ENCODE results near the gene LFNG. TPM values are rescaled to one million over a fixed set of nuclear protein-coding genes. Genes with fewer than 3 reads are reported as not detected.

Gene LFNG
- total RNA-seq, 1 experiment from 2014 or later, result 38.1 TPM

DNA sequence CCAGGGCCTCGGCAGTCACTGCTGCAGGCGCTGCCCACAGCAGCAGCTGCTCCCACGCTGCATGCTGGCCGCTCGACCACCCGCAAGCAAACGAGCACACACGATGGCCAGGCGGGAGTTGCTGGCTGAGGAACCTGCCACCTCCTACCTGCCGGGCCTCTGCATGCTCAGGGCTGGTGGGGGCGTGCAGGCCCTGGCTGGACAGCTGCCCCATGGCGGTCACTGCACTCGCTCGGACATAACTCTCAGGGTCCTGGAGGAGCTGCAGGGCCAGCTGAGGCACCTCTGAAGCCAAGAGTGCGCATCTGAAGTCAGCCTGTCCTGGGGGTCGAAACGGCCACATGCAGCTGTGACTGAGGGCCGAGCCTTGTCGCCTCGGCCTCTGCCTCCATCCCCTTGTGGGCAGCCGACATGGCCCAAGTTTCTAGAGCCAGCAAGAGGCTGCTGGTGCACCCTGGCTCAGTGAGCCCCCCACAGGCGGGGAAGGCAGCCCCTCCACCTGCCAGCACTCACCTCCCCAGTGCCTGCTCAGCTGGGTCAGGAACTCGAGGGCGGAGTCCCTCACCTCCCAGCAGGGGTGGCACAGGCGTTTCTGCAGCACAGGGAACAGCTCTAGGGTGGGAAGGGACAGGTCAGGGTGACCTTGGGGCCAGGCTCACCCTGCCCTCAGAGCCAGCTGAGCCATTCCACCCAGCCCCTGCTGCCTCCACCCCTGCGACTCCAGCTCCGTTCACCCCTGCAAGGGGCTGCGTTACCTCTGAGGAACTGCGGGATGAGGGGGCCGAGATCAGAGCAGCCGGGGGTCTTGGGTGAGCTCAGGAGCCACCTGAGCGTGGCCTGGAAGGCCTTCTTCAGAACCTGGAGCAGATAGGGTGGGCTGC lies 19.7 kb downstream of the LFNG start:
- DNase-seq (ENCODE audit: low read depth, low spot score), result no peak
- CTCF ChIA-PET, result no interaction called here
- POLR2A ChIA-PET, result no interaction called here
- in situ Hi-C loops (cut with HindIII; ENCODE audit: low pct_unique_long_range_greater_than_20kb, low sequenced_read_pairs), result no loop called here
- intact Hi-C loops (cut with micrococcal nuclease; ENCODE audit: unreplicated experiment), result no loop called here
- H3K27ac ChIP-seq (ENCODE audit: low read length), result no peak overlapping the region
- no peak overlapping the region for H3K4me3 ChIP-seq (ENCODE audit: low read depth in 2 of 2, low read length in 2 of 2)
- peaks cover 3% of the 10 kb centered on the region; the same call in 1 of the 2 replicates for H3K36me3 ChIP-seq (ENCODE audit: control insufficient read depth, insufficient read depth, low read length)
- BruUV-seq (replicated peaks), result no TSS peak
- H3K9me3 ChIP-seq (ENCODE audit: control insufficient read depth, insufficient read depth, low read depth, low read length), result no peaks in the 10 kb centered on the region
- TF ChIP-seq SIN3A (IDR thresholded peaks at IDR 0.05; ENCODE audit: borderline replicate concordance, insufficient read depth, low read depth, low read length), result no peak
- TF ChIP-seq, protein P1, sequence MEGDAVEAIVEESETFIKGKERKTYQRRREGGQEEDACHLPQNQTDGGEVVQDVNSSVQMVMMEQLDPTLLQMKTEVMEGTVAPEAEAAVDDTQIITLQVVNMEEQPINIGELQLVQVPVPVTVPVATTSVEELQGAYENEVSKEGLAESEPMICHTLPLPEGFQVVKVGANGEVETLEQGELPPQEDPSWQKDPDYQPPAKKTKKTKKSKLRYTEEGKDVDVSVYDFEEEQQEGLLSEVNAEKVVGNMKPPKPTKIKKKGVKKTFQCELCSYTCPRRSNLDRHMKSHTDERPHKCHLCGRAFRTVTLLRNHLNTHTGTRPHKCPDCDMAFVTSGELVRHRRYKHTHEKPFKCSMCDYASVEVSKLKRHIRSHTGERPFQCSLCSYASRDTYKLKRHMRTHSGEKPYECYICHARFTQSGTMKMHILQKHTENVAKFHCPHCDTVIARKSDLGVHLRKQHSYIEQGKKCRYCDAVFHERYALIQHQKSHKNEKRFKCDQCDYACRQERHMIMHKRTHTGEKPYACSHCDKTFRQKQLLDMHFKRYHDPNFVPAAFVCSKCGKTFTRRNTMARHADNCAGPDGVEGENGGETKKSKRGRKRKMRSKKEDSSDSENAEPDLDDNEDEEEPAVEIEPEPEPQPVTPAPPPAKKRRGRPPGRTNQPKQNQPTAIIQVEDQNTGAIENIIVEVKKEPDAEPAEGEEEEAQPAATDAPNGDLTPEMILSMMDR (IDR thresholded peaks at IDR 0.05), result no peak
- no peak for ATAC-seq
- H3K27me3 ChIP-seq (ENCODE audit: control insufficient read depth, insufficient read depth, low read length), result no peaks in the 10 kb centered on the region
- H3K4me1 ChIP-seq (ENCODE audit: control insufficient read depth, insufficient read depth, low read length), result no peaks in the 10 kb centered on the region

DNA sequence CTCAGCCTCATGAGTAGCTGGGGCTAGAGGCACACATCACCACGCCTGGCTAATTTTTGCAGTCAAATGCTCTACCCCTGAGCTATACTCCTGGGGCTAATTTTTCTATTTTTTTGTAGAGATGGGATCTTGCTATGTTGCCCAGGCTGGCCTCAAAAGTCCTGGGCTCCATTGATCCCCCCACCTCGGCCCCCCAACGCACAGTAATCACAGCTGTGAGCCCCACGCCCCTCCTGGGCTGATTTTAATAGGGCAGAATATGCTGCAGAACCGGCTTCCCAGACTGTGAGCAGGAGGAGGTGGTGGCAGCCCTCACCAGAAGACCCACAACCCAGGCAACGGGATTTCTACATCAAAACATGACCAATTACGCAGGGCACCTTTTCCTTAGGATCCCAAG lies 20.6 kb downstream of the LFNG start:
- POLR2A ChIA-PET, result no interaction called here
- no peak for DNase-seq (ENCODE audit: low read depth, low spot score)
- in situ Hi-C loops (cut with HindIII; ENCODE audit: low pct_unique_long_range_greater_than_20kb, low sequenced_read_pairs), result no loop called here

More for the DNA sequence above, 20.6 kb downstream of the LFNG start:
- no peaks in the 10 kb centered on the region for H3K9me3 ChIP-seq (ENCODE audit: control insufficient read depth, insufficient read depth, low read depth, low read length)
- intact Hi-C loops (cut with micrococcal nuclease; ENCODE audit: unreplicated experiment), result no loop called here
- ATAC-seq, result no peak
- no peak overlapping the region for H3K27ac ChIP-seq (ENCODE audit: low read length)
- no peaks in the 10 kb centered on the region for H3K4me1 ChIP-seq (ENCODE audit: control insufficient read depth, insufficient read depth, low read length)
- no peak for TF ChIP-seq SIN3A (IDR thresholded peaks at IDR 0.05; ENCODE audit: borderline replicate concordance, insufficient read depth, low read depth, low read length)
- TF ChIP-seq, protein P2, sequence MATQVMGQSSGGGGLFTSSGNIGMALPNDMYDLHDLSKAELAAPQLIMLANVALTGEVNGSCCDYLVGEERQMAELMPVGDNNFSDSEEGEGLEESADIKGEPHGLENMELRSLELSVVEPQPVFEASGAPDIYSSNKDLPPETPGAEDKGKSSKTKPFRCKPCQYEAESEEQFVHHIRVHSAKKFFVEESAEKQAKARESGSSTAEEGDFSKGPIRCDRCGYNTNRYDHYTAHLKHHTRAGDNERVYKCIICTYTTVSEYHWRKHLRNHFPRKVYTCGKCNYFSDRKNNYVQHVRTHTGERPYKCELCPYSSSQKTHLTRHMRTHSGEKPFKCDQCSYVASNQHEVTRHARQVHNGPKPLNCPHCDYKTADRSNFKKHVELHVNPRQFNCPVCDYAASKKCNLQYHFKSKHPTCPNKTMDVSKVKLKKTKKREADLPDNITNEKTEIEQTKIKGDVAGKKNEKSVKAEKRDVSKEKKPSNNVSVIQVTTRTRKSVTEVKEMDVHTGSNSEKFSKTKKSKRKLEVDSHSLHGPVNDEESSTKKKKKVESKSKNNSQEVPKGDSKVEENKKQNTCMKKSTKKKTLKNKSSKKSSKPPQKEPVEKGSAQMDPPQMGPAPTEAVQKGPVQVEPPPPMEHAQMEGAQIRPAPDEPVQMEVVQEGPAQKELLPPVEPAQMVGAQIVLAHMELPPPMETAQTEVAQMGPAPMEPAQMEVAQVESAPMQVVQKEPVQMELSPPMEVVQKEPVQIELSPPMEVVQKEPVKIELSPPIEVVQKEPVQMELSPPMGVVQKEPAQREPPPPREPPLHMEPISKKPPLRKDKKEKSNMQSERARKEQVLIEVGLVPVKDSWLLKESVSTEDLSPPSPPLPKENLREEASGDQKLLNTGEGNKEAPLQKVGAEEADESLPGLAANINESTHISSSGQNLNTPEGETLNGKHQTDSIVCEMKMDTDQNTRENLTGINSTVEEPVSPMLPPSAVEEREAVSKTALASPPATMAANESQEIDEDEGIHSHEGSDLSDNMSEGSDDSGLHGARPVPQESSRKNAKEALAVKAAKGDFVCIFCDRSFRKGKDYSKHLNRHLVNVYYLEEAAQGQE (IDR thresholded peaks at IDR 0.05; ENCODE audit: insufficient read depth in 1 of 2, low read depth in 2 of 2, low read length in 1 of 2), result no peak
- no peak for TF ChIP-seq TCF7L2 (IDR thresholded peaks at IDR 0.05; ENCODE audit: low read depth, low read length)
- TF ChIP-seq, protein P1 (IDR thresholded peaks at IDR 0.05), result no peak
- no peak for TF ChIP-seq POLR2AphosphoS5 (IDR thresholded peaks at IDR 0.05; ENCODE audit: low read depth, low read length)
- CTCF ChIA-PET, result no interaction called here
- TSS peak; percentile 54 for BruUV-seq (replicated peaks)
- no peak overlapping the region for H3K4me3 ChIP-seq (ENCODE audit: low read depth in 2 of 2, low read length in 2 of 2)
- H3K36me3 ChIP-seq (ENCODE audit: control insufficient read depth, insufficient read depth, low read length), result peaks cover 3% of the 10 kb centered on the region; the same call in 1 of the 2 replicates
- H3K27me3 ChIP-seq (ENCODE audit: control insufficient read depth, insufficient read depth, low read length), result no peaks in the 10 kb centered on the region
